ENCODE results near the gene MYOZ2. TPM values are rescaled to one million over a fixed set of nuclear protein-coding genes. Genes with fewer than 3 reads are reported as not detected.

Gene MYOZ2
- total RNA-seq, 1 donor from 2014 or later = 0.47 TPM

Other genes with a start within 250 kb of the MYOZ2 start
- gene SYNPO2, start 247.0 kb upstream of the MYOZ2 start, total RNA-seq = 381 TPM
- gene USP53, start 76.9 kb downstream of the MYOZ2 start, total RNA-seq = 108 TPM
- gene FABP2, start 186.3 kb downstream of the MYOZ2 start, total RNA-seq = not detected

All from ureter (tissue), 1 donor.